ENCODE results near the gene NFYB.

DNA sequence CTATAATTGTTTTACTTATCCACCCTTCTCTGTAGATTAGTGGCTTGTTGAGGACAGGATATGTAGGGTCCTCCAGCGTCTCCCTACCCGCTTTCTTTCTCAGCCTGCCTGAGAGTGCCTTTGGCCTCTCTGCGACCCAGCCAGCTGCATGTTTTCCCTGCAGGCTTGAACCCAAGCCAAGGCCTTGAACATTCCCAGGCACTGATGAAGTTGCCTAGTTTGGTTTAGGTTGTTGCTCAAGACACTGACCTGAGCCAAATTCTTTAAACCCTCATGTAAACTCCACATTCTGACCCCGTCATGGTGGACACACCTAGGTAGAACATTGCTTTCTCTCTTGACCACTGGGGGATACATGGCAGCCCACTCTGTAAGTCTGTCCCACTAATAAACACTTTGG lies 44.1 kb upstream of the NFYB start:
- TF ChIP-seq CTCF (IDR thresholded peaks at IDR 0.05): no peak
- TF ChIP-seq POLR2A (IDR thresholded peaks at IDR 0.05): no peak
